OCI-LY3 (cell line): Measurements from ENCODE around the gene ABLIM2.

ENCODE experiments used
- H2AFZ ChIP-seq: fragments of 200-600, 300-600 bp; shearing (Covaris generic); 2 replicates; pipeline ENCODE4 v1.6.0; 2014; ENCODE audit warnings: antibody characterized with exemption, low read depth, low read length
- H3K27ac ChIP-seq: fragments of 200-600, 300-600 bp; sonication (generic); 2 replicates; pipeline ENCODE4 v1.5.1; 2014; ENCODE audit warnings: mild to moderate bottlenecking, low read length, moderate library complexity, mixed read lengths
- H3K27me3 ChIP-seq: fragments of 200-600, 300-600 bp; sonication (generic); 2 replicates; pipeline ENCODE4 v1.6.1; 2014; ENCODE audit warnings: low read depth, low read length, mixed read lengths
- H3K36me3 ChIP-seq: fragments of 200-600, 300-600 bp; sonication (generic); replicated peaks from 2 replicates; pipeline ENCODE3; 2014; ENCODE audit warnings: low read depth, low read length, mixed read lengths
- H3K4me1 ChIP-seq: fragments of 300-600, 200-600 bp; sonication (generic); 2 replicates; pipeline ENCODE4 v1.6.1; 2014; ENCODE audit warnings: low read length, mixed read lengths
- H3K4me2 ChIP-seq: fragments of 200-600, 300-600 bp; sonication (generic); 2 replicates; pipeline ENCODE4 v1.6.1; 2014; ENCODE audit warnings: low read length, mixed read lengths
- H3K4me3 ChIP-seq: fragments of 300-600, 200-600 bp; sonication (generic); 2 replicates; pipeline ENCODE4 v1.5.1; 2014; ENCODE audit warnings: antibody characterized with exemption, mild to moderate bottlenecking, low read length, moderate library complexity
- H3K79me2 ChIP-seq: fragments of 300-600, 200-600 bp; shearing (Covaris generic); 2 replicates; pipeline ENCODE4 v1.6.1; 2014; ENCODE audit warnings: mild to moderate bottlenecking, low read length, mixed read lengths
- H3K9ac ChIP-seq: fragments of 300-600, 200-600 bp; shearing (Covaris generic); 2 replicates; pipeline ENCODE4 v1.6.0; 2014; ENCODE audit warnings: mild to moderate bottlenecking, low read length, moderate library complexity
- H3K9me3 ChIP-seq: fragments of 200-600, 300-600 bp; shearing (Covaris generic); 2 replicates; pipeline ENCODE4 v1.6.1; 2014; ENCODE audit warnings: low read length, mixed read lengths; ENCODE audit not compliant: insufficient read depth
- H4K20me1 ChIP-seq: fragments of 200-600, 300-600 bp; sonication (generic); 2 replicates; pipeline ENCODE4 v1.6.1; 2016; ENCODE audit warnings: low read length, mixed read lengths; ENCODE audit not compliant: insufficient read depth
- CTCF ChIP-seq: fragments of 200-600, 300-600 bp; sonication (generic); IDR thresholded peaks from 2 replicates; pipeline ENCODE4 v1.5.1; 2014; ENCODE audit warnings: antibody characterized with exemption, low read length, low read depth
- EZH2phosphoT487 ChIP-seq: fragments of 200-600 bp; shearing (Covaris generic); IDR thresholded peaks from 2 replicates; pipeline ENCODE4 v1.6.1; 2018; ENCODE audit warnings: antibody characterized with exemption, mixed run types, low read depth

The ABLIM2 gene

GRCh38 chr4:8072235-8072968 lies 86.2 kb downstream of the ABLIM2 start:
- Histone ChIP-seq H3K4me2 (no peak overlapping the region), H3K9ac (no peak overlapping the region), H3K9me3 (no peaks in the 10 kb centered on the region), H3K27ac (no peak overlapping the region), H3K4me1 (no peaks in the 10 kb centered on the region), H2AFZ (no peak overlapping the region), H3K27me3 (no peaks in the 10 kb centered on the region), H3K36me3 (no peaks in the 10 kb centered on the region), H3K4me3 (no peak overlapping the region), H4K20me1 (no peaks in the 10 kb centered on the region), H3K79me2 (no peaks in the 10 kb centered on the region)
- TF ChIP-seq CTCF (no peak), EZH2phosphoT487 (no peak)

- H3K27ac ChIP-seq: no peak overlapping the region
- no peaks in the 10 kb centered on the region for H3K27me3 ChIP-seq
Observed at GRCh38 chr4:8071766-8072165, 86.8 kb downstream of the ABLIM2 start.

GRCh38 chr4:8070736-8071718 lies 87.6 kb downstream of the ABLIM2 start:
- no peak overlapping the region for H3K4me3 ChIP-seq
- H3K4me1 ChIP-seq: no peaks in the 10 kb centered on the region
- H2AFZ ChIP-seq: no peak overlapping the region
- no peak overlapping the region for H3K9ac ChIP-seq
- no peaks in the 10 kb centered on the region for H3K36me3 ChIP-seq
- no peaks in the 10 kb centered on the region for H3K9me3 ChIP-seq
- no peak overlapping the region for H3K27ac ChIP-seq
- H4K20me1 ChIP-seq: no peaks in the 10 kb centered on the region
- no peak for TF ChIP-seq CTCF
- no peak for TF ChIP-seq EZH2phosphoT487
- H3K27me3 ChIP-seq: no peaks in the 10 kb centered on the region
- H3K4me2 ChIP-seq: no peak overlapping the region
- H3K79me2 ChIP-seq: no peaks in the 10 kb centered on the region

More at GRCh38 chr4:8071766-8072165, 86.8 kb downstream of the ABLIM2 start:
- Histone ChIP-seq H3K4me1 (no peaks in the 10 kb centered on the region), H3K9ac (no peak overlapping the region), H3K79me2 (no peaks in the 10 kb centered on the region), H3K9me3 (no peaks in the 10 kb centered on the region), H3K4me3 (no peak overlapping the region), H3K4me2 (no peak overlapping the region), H3K36me3 (no peaks in the 10 kb centered on the region), H4K20me1 (no peaks in the 10 kb centered on the region), H2AFZ (no peak overlapping the region)
- TF ChIP-seq EZH2phosphoT487: no peak
- TF ChIP-seq CTCF: no peak
